HUES64 (cell line): ENCODE measurements around the gene UQCC2.

Experiments
- H3K27ac ChIP-seq: 2 replicates; pipeline ENCODE4 v1.7.0; 2013; ENCODE audit warnings: low read depth, low read length, inconsistent platforms
- H3K27me3 ChIP-seq: 2 replicates; pipeline ENCODE4 v1.6.1; 2013; ENCODE audit warnings: mild to moderate bottlenecking, low read length; ENCODE audit not compliant: insufficient read depth
- H3K36me3 ChIP-seq: 2 replicates; pipeline ENCODE4 v1.6.1; 2013; ENCODE audit warnings: mild to moderate bottlenecking, low read length; ENCODE audit not compliant: insufficient read depth
- H3K4me1 ChIP-seq: 2 replicates; pipeline ENCODE4 v1.6.1; 2013; ENCODE audit warnings: mild to moderate bottlenecking, low read length, moderate library complexity; ENCODE audit not compliant: insufficient read depth
- H3K4me3 ChIP-seq: 2 replicates; pipeline ENCODE4 v1.5.1; 2013; ENCODE audit warnings: mild to moderate bottlenecking, low read length, moderate library complexity
- H3K9ac ChIP-seq: 2 replicates; pipeline ENCODE4 v1.6.1; 2013; ENCODE audit warnings: mild to moderate bottlenecking, low read depth, low read length
- H3K9me3 ChIP-seq: 2 replicates; pipeline ENCODE4 v1.6.1; 2013; ENCODE audit warnings: low read depth, low read length; ENCODE audit not compliant: insufficient read depth
- WGBS: fragments of 150-250, 120-280 bp; methylation state at CpG from one replicate; pipeline ENCODE4 v1.1.7; 2013; ENCODE audit warnings: missing lambda C conversion rate; 5-methylcytosine and 5-hydroxymethylcytosine counted together

UQCC2 gene

GRCh38 chr6:33742837-33743236 is 31.3 kb upstream of the UQCC2 start:
- peaks cover 27% of the 10 kb centered on the region for H3K4me1 ChIP-seq
- no peak overlapping the region for H3K27ac ChIP-seq
- no peak overlapping the region for H3K9ac ChIP-seq
- no peak overlapping the region for H3K4me3 ChIP-seq
- H3K9me3 ChIP-seq = no peaks in the 10 kb centered on the region
- WGBS = 64% methylated on average over 7 of the region's 7 CpGs
- H3K36me3 ChIP-seq = no peaks in the 10 kb centered on the region
- no peaks in the 10 kb centered on the region for H3K27me3 ChIP-seq

- H3K36me3 ChIP-seq = no peaks in the 10 kb centered on the region
- WGBS = 90% methylated on average over 9 of the region's 9 CpGs
- no peak overlapping the region for H3K9ac ChIP-seq
- peaks cover 25% of the 10 kb centered on the region for H3K4me1 ChIP-seq
- H3K4me3 ChIP-seq = no peak overlapping the region
- H3K9me3 ChIP-seq = no peaks in the 10 kb centered on the region
- no peaks in the 10 kb centered on the region for H3K27me3 ChIP-seq
- no peak overlapping the region for H3K27ac ChIP-seq
Measured at GRCh38 chr6:33742092-33742491, 30.6 kb upstream of the UQCC2 start.

- no peak overlapping the region for H3K9ac ChIP-seq
- 91% methylated on average over 5 of the region's 5 CpGs for WGBS
- peaks cover 14% of the 10 kb centered on the region; the same call in 1 of the 2 replicates for H3K4me1 ChIP-seq
- H3K36me3 ChIP-seq = no peaks in the 10 kb centered on the region
- no peak overlapping the region for H3K27ac ChIP-seq
- no peaks in the 10 kb centered on the region for H3K27me3 ChIP-seq
- H3K4me3 ChIP-seq = no peak overlapping the region
- no peaks in the 10 kb centered on the region for H3K9me3 ChIP-seq
Measured at GRCh38 chr6:33740794-33741193, 29.3 kb upstream of the UQCC2 start.

GRCh38 chr6:33740204-33740608 is 28.7 kb upstream of the UQCC2 start:
- no peak overlapping the region for H3K9ac ChIP-seq
- H3K27me3 ChIP-seq = no peaks in the 10 kb centered on the region
- H3K27ac ChIP-seq = no peak overlapping the region
- H3K9me3 ChIP-seq = no peaks in the 10 kb centered on the region
- H3K4me3 ChIP-seq = no peak overlapping the region
- WGBS = 89% methylated on average over 6 of the region's 6 CpGs
- H3K4me1 ChIP-seq = peaks cover 8% of the 10 kb centered on the region; the same call in 1 of the 2 replicates
- H3K36me3 ChIP-seq = no peaks in the 10 kb centered on the region

GRCh38 chr6:33739571-33739970 is 28.1 kb upstream of the UQCC2 start:
- no peaks in the 10 kb centered on the region for H3K36me3 ChIP-seq
- 0 out of 2 replicates have a peak, but pooled peaks cover 4% of the 10 kb centered on the region for H3K4me1 ChIP-seq
- no peak overlapping the region for H3K27ac ChIP-seq

GRCh38 chr6:33738879-33739278 is 27.4 kb upstream of the UQCC2 start:
- Histone ChIP-seq H3K9me3 (no peaks in the 10 kb centered on the region), H3K27ac (no peak overlapping the region), H3K36me3 (no peaks in the 10 kb centered on the region), H3K4me1 (no peaks in the 10 kb centered on the region), H3K9ac (no peak overlapping the region), H3K27me3 (no peaks in the 10 kb centered on the region), H3K4me3 (no peak overlapping the region)
- WGBS = 92% methylated on average over 5 of the region's 5 CpGs

More at GRCh38 chr6:33739571-33739970, 28.1 kb upstream of the UQCC2 start:
- Histone ChIP-seq H3K9ac (no peak overlapping the region), H3K9me3 (no peaks in the 10 kb centered on the region), H3K4me3 (no peak overlapping the region), H3K27me3 (no peaks in the 10 kb centered on the region)
- 95% methylated on average over 5 of the region's 5 CpGs for WGBS

- WGBS = 93% methylated on average over 9 of the region's 9 CpGs
- Histone ChIP-seq H3K27ac (no peak overlapping the region), H3K9me3 (no peaks in the 10 kb centered on the region), H3K4me1 (no peaks in the 10 kb centered on the region), H3K27me3 (no peaks in the 10 kb centered on the region), H3K9ac (no peak overlapping the region), H3K4me3 (no peak overlapping the region), H3K36me3 (no peaks in the 10 kb centered on the region)
Measured at GRCh38 chr6:33738153-33738552, 26.7 kb upstream of the UQCC2 start.

GRCh38 chr6:33737267-33738026 is 25.9 kb upstream of the UQCC2 start:
- H3K9me3 ChIP-seq = no peaks in the 10 kb centered on the region
- H3K4me1 ChIP-seq = no peaks in the 10 kb centered on the region
- H3K4me3 ChIP-seq = no peak overlapping the region
- no peaks in the 10 kb centered on the region for H3K36me3 ChIP-seq
- H3K27ac ChIP-seq = no peak overlapping the region
- WGBS = 93% methylated on average over 15 of the region's 15 CpGs
- H3K27me3 ChIP-seq = no peaks in the 10 kb centered on the region
- no peak overlapping the region for H3K9ac ChIP-seq

GRCh38 chr6:33735216-33735615 is 23.7 kb upstream of the UQCC2 start:
- no peaks in the 10 kb centered on the region for H3K36me3 ChIP-seq
- no peaks in the 10 kb centered on the region for H3K27me3 ChIP-seq
- H3K4me1 ChIP-seq = no peaks in the 10 kb centered on the region
- no peak overlapping the region for H3K9ac ChIP-seq
- H3K27ac ChIP-seq = no peak overlapping the region
- WGBS = 83% methylated on average over 18 of the region's 18 CpGs
- H3K4me3 ChIP-seq = no peak overlapping the region
- no peaks in the 10 kb centered on the region for H3K9me3 ChIP-seq

- H3K9ac ChIP-seq = no peak overlapping the region
- no peak overlapping the region for H3K4me3 ChIP-seq
- no peaks in the 10 kb centered on the region for H3K27me3 ChIP-seq
- H3K4me1 ChIP-seq = no peaks in the 10 kb centered on the region
- no peak overlapping the region for H3K27ac ChIP-seq
- H3K9me3 ChIP-seq = no peaks in the 10 kb centered on the region
- H3K36me3 ChIP-seq = no peaks in the 10 kb centered on the region
- WGBS = 95% methylated on average over 8 of the region's 8 CpGs
Measured at GRCh38 chr6:33733709-33734007, 22.2 kb upstream of the UQCC2 start.

- no peak overlapping the region for H3K27ac ChIP-seq
- no peaks in the 10 kb centered on the region for H3K27me3 ChIP-seq
- H3K36me3 ChIP-seq = no peaks in the 10 kb centered on the region
- H3K4me3 ChIP-seq = no peak overlapping the region
- H3K4me1 ChIP-seq = no peaks in the 10 kb centered on the region
- 90% methylated on average over 13 of the region's 13 CpGs for WGBS
- H3K9me3 ChIP-seq = no peaks in the 10 kb centered on the region
- H3K9ac ChIP-seq = no peak overlapping the region
Measured at GRCh38 chr6:33732817-33733708, 21.6 kb upstream of the UQCC2 start.
